HCT116 (cell line): ENCODE measurements around the gene CD99. TPM values are rescaled to one million over a fixed set of nuclear protein-coding genes. Genes with fewer than 3 reads are reported as not detected.

Experiments
- ATAC-seq: fragments of 200-7000 bp; cut with Tn5 transposase; 2 replicates; pipeline ENCODE4 v1.9.1; 2020; ENCODE audit warnings: mild to moderate bottlenecking, moderate library complexity
- BruUV-seq: library from RNA; stranded (reverse); fragments of 400-500 nt; replicated peaks from 2 replicates; lab custom pipeline; 2021; lab: Mats Ljungman, UMichigan
- CTCF ChIA-PET: fragments of 300-600 bp; sonication (Branson Sonifier 250); formaldehyde crosslinking; loops from one replicate; lab custom pipeline; 2021; ENCODE audit warnings: antibody characterized with exemption; lab: Charles Lee
- POLR2A ChIA-PET: fragments of 300-600, 350-600 bp; sonication (Branson Sonifier 250); formaldehyde crosslinking; loops from one replicate; lab custom pipeline; 2021; ENCODE audit warnings: antibody characterized with exemption; lab: Charles Lee
- RAD21 ChIA-PET, 2 experiments: fragments of 300-600 bp; sonication (Branson Sonifier 250); formaldehyde crosslinking; loops; one replicate each; lab custom pipeline; 2023; ENCODE audit warnings: low total read pairs in 2 of 2; ENCODE audit not compliant: uncharacterized antibody in 2 of 2, unreplicated experiment in 2 of 2, low non-redundant PET in 1 of 2; lab: Charles Lee
- DNase-seq: peaks from one replicate; pipeline ENCODE4 v3.0.0-alpha.2; 2010; ENCODE audit warnings: low read depth, low spot score
- H2AFZ ChIP-seq: fragments of 200-600 bp; shearing (Covaris generic), sonication (generic); 2 replicates; pipeline ENCODE4 v1.6.1; 2017; ENCODE audit warnings: low read depth, mixed run types, mixed read lengths, antibody characterized with exemption, low read length; ENCODE audit not compliant: poor library complexity, severe bottlenecking
- H3K27ac ChIP-seq: 2 replicates; pipeline ENCODE4 v1.5.1; 2012; ENCODE audit warnings: low read depth, low read length
- H3K27me3 ChIP-seq: fragments of 200-600 bp; sonication (generic); 2 replicates; pipeline ENCODE4 v1.6.1; 2016; ENCODE audit warnings: mixed run types, low read length, mixed read lengths; ENCODE audit not compliant: insufficient read depth
- H3K36me3 ChIP-seq, 2 experiments: fragments of 200-500 bp in 1 of 2; fragments of 200-600 bp in 1 of 2; sonication (Bioruptor generic) in 1 of 2; sonication (generic) in 1 of 2; 2 replicates each; pipeline versions ENCODE4 v1.5.1 to v1.6.1; 2014 to 2016; ENCODE audit warnings: low read length in 2 of 2, inconsistent platforms in 1 of 2, mixed read lengths in 1 of 2, mixed run types in 1 of 2; ENCODE audit not compliant: insufficient read depth in 2 of 2, control insufficient read depth in 1 of 2
- H3K4me1 ChIP-seq, 2 experiments: fragments of 200-600 bp in 1 of 2; sonication (generic) in 1 of 2; 2 replicates each; pipeline versions ENCODE4 v1.5.1 to v1.6.1; 2012 to 2017; ENCODE audit warnings: low read length in 2 of 2, inconsistent platforms in 1 of 2, mild to moderate bottlenecking in 1 of 2, mixed read lengths in 1 of 2, mixed run types in 1 of 2, moderate library complexity in 1 of 2; ENCODE audit not compliant: insufficient read depth in 2 of 2, control insufficient read depth in 1 of 2
- H3K4me2 ChIP-seq: fragments of 200-600 bp; sonication (generic); 2 replicates; pipeline ENCODE4 v1.6.1; 2017; ENCODE audit warnings: mixed run types, low read length, mixed read lengths
- H3K4me3 ChIP-seq, 2 experiments: fragments of 200-600 bp in 1 of 2; sonication (generic) in 1 of 2; replicated peaks in 1 of 2; 2 replicates each; pipeline ENCODE4 v1.5.1; 2011 to 2016; ENCODE audit warnings: low read length in 2 of 2, control low read depth in 1 of 2, low read depth in 1 of 2, mild to moderate bottlenecking in 1 of 2, mixed read lengths in 1 of 2, mixed run types in 1 of 2
- H3K79me2 ChIP-seq: fragments of 200-600 bp; sonication (generic); 2 replicates; pipeline ENCODE4 v1.6.1; 2017; ENCODE audit warnings: mild to moderate bottlenecking, mixed run types, low read length, moderate library complexity, mixed read lengths; ENCODE audit not compliant: insufficient read depth
- H3K9ac ChIP-seq: fragments of 200-600 bp; sonication (generic); 2 replicates; pipeline ENCODE4 v1.6.1; 2016; ENCODE audit warnings: low read length, mixed read lengths
- H3K9me2 ChIP-seq: fragments of 200-600 bp; sonication (generic), shearing (Covaris generic); 2 replicates; pipeline ENCODE4 v1.6.1; 2017; ENCODE audit warnings: mixed run types, mild to moderate bottlenecking, moderate library complexity; ENCODE audit not compliant: insufficient read depth
- H3K9me3 ChIP-seq, 2 experiments: fragments of 200-500 bp in 1 of 2; fragments of 200-600 bp in 1 of 2; sonication (Bioruptor generic) in 1 of 2; sonication (generic) in 1 of 2; 2 replicates each; pipeline ENCODE4 v1.6.1; 2014 to 2017; ENCODE audit warnings: low read length in 2 of 2, mixed read lengths in 2 of 2, inconsistent platforms in 1 of 2, low read depth in 1 of 2, mild to moderate bottlenecking in 1 of 2, mixed run types in 1 of 2, moderate library complexity in 1 of 2; ENCODE audit not compliant: control insufficient read depth in 1 of 2, insufficient read depth in 1 of 2
- H4K20me1 ChIP-seq: fragments of 200-600 bp; sonication (generic), shearing (Covaris generic); 2 replicates; pipeline ENCODE4 v1.6.1; 2017; ENCODE audit warnings: mixed run types, mild to moderate bottlenecking, moderate library complexity; ENCODE audit not compliant: insufficient read depth
- CBX3 ChIP-seq: IDR thresholded peaks from 2 replicates; pipeline ENCODE4 v1.6.1; 2012; ENCODE audit warnings: low read depth
- CEBPB ChIP-seq: IDR thresholded peaks from 2 replicates; pipeline ENCODE4 v1.6.1; 2012; ENCODE audit warnings: low read depth
- ELF1 ChIP-seq: IDR thresholded peaks from 2 replicates; pipeline ENCODE4 v1.6.1; 2012; ENCODE audit warnings: low read depth, borderline replicate concordance
- EZH2 ChIP-seq: fragments of 200-600 bp; sonication (generic); IDR thresholded peaks from 2 replicates; pipeline ENCODE4 v1.6.1; 2017; ENCODE audit warnings: antibody characterized with exemption, mixed run types
- EZH2phosphoT487 ChIP-seq: fragments of 200-600 bp; IDR thresholded peaks from 2 replicates; pipeline ENCODE4 v1.6.1; 2018; ENCODE audit warnings: antibody characterized with exemption, borderline replicate concordance
- FOSL1 ChIP-seq: IDR thresholded peaks from 2 replicates; pipeline ENCODE4 v1.6.1; 2012; ENCODE audit warnings: low read depth
- JUND ChIP-seq: IDR thresholded peaks from 2 replicates; pipeline ENCODE4 v1.6.1; 2012
- POLR2A ChIP-seq: IDR thresholded peaks from 2 replicates; pipeline ENCODE4 v1.7.0; 2011; ENCODE audit warnings: borderline replicate concordance; ENCODE audit not compliant: insufficient read depth, insufficient read length; ENCODE audit errors: extremely low read depth
- POLR2AphosphoS5 ChIP-seq: IDR thresholded peaks from 2 replicates; pipeline ENCODE4 v1.6.1; 2011; ENCODE audit warnings: mild to moderate bottlenecking, low read depth, low read length, moderate library complexity
- RAD21 ChIP-seq: IDR thresholded peaks from 2 replicates; pipeline ENCODE4 v1.6.1; 2012; ENCODE audit warnings: low read depth, mild to moderate bottlenecking
- REST ChIP-seq: IDR thresholded peaks from 2 replicates; pipeline ENCODE4 v1.6.1; 2012; ENCODE audit warnings: low read depth
- SIN3A ChIP-seq: IDR thresholded peaks from 2 replicates; pipeline ENCODE4 v1.6.1; 2012; ENCODE audit warnings: low read depth
- SP1 ChIP-seq: IDR thresholded peaks from 2 replicates; pipeline ENCODE4 v1.6.1; 2012; ENCODE audit warnings: low read depth
- SRF ChIP-seq: IDR thresholded peaks from 2 replicates; pipeline ENCODE4 v1.6.1; 2012; ENCODE audit warnings: low read depth
- TCF7L2 ChIP-seq: IDR thresholded peaks from 2 replicates; pipeline ENCODE4 v1.7.0; 2011; ENCODE audit warnings: borderline replicate concordance, inconsistent platforms; ENCODE audit not compliant: insufficient read depth, insufficient read length; ENCODE audit errors: extremely low read depth
- YY1 ChIP-seq: IDR thresholded peaks from 2 replicates; pipeline ENCODE4 v1.6.1; 2011; ENCODE audit warnings: low read length, low read depth, moderate library complexity, mild to moderate bottlenecking; ENCODE audit not compliant: insufficient replicate concordance; ENCODE audit errors: extremely low read depth
- ZFX ChIP-seq: fragments of 450-650 bp; IDR thresholded peaks from 2 replicates; pipeline ENCODE4 v1.6.1; 2017
- ZNF274 ChIP-seq: fragments of 200-500 bp; sonication (Bioruptor generic); IDR thresholded peaks from 2 replicates; pipeline ENCODE4 v1.6.1; 2014; ENCODE audit warnings: mild to moderate bottlenecking, low read depth, low read length, inconsistent platforms
- intact Hi-C: fragments of 100-400 bp; cut with micrococcal nuclease; formaldehyde crosslinking; loops from 2 replicates; pipeline ENCODE4 v1.10.0; 2022
- total RNA-seq: library from RNA; stranded (reverse); gene quantifications from one replicate; pipeline ENCODE4 v1.2.1, GENCODE V29; 2021; ENCODE audit not compliant: unreplicated experiment
- TF ChIP-seq, protein P1 (sequence below), 3 experiments: fragments of 200-600 bp in 1 of 3; sonication (generic) in 1 of 3; IDR thresholded peaks in 2 of 3; conservative IDR thresholded peaks in 1 of 3; 2 replicates each; pipeline ENCODE4 v1.5.1; 2012 to 2017; ENCODE audit warnings: low read depth in 2 of 3, low read length in 2 of 3, antibody characterized with exemption in 1 of 3, borderline replicate concordance in 1 of 3, control low read depth in 1 of 3, mild to moderate bottlenecking in 1 of 3, mixed read lengths in 1 of 3, mixed run types in 1 of 3, moderate library complexity in 1 of 3; ENCODE audit not compliant: insufficient read depth in 1 of 3
- TF ChIP-seq, protein P2 (sequence below): IDR thresholded peaks from 2 replicates; pipeline ENCODE4 v1.6.1; 2011; ENCODE audit warnings: mild to moderate bottlenecking, low read length, moderate library complexity; ENCODE audit not compliant: insufficient replicate concordance; ENCODE audit errors: extremely low read depth

CD99 gene
- total RNA-seq, 1 experiment from 2014 or later = 59.6 TPM

DNA sequence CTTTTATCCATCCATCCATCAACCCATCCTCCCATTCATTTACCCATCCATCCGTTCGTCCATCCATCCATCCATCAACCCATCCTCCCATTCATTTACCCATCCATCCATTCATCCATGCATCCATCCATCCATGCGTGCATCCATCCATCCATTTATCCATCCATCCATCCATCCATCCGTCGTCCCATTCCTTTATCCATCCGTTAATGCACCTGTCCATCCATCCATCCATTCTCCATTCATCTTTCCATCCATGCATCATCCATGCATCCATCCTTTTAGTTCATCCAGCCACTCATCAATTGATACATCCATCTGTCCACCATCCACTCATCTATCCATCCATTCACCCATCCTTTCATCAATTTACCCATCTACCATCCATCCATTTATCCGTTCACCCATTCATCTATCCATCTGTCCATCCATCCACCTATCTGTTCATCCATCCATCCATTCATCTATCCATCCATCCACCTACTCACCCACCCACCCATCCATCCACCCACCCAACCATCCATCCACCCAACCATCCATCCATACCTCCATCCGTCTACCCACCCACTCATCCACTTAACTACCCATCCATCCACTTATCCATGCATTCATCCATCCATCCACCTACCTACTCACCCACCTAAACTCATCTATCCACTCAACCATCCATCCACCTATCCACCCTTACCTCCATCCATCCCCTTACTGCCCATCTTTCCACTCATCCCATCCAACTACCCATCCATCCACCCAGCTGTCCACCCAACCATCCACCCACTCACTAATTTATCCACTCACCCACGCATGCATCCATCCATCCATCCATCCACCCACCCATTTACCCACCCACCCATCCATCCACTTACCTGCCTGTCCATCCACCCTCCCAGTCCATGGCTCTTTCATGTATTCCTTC, 9.6 kb downstream of the CD99 start:
- no peak overlapping the region for H3K4me3 ChIP-seq
- intact Hi-C loops = no loop called here
- H3K9ac ChIP-seq = no peak overlapping the region
- H3K79me2 ChIP-seq = peaks cover 29% of the 10 kb centered on the region
- RAD21 ChIA-PET = no interaction called here
- TF ChIP-seq ZNF274 (no peak), POLR2A (no peak), SIN3A (no peak), ZFX (no peak), FOSL1 (no peak), RAD21 (no peak), EZH2 (no peak), REST (no peak), YY1 (no peak), SP1 (no peak), SRF (no peak), TCF7L2 (no peak), EZH2phosphoT487 (no peak), CBX3 (no peak), JUND (no peak), POLR2AphosphoS5 (no peak), ELF1 (no peak), CEBPB (no peak)
- TF ChIP-seq, protein P1, sequence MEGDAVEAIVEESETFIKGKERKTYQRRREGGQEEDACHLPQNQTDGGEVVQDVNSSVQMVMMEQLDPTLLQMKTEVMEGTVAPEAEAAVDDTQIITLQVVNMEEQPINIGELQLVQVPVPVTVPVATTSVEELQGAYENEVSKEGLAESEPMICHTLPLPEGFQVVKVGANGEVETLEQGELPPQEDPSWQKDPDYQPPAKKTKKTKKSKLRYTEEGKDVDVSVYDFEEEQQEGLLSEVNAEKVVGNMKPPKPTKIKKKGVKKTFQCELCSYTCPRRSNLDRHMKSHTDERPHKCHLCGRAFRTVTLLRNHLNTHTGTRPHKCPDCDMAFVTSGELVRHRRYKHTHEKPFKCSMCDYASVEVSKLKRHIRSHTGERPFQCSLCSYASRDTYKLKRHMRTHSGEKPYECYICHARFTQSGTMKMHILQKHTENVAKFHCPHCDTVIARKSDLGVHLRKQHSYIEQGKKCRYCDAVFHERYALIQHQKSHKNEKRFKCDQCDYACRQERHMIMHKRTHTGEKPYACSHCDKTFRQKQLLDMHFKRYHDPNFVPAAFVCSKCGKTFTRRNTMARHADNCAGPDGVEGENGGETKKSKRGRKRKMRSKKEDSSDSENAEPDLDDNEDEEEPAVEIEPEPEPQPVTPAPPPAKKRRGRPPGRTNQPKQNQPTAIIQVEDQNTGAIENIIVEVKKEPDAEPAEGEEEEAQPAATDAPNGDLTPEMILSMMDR (IDR thresholded peaks at IDR 0.05 in 2 of 3, conservative IDR thresholded peaks at IDR 0.05 in 1 of 3; ENCODE audit: borderline replicate concordance in 1 of 3, insufficient read depth in 1 of 3, low read depth in 2 of 3, low read length in 2 of 3) = no peak
- TF ChIP-seq, protein P2, sequence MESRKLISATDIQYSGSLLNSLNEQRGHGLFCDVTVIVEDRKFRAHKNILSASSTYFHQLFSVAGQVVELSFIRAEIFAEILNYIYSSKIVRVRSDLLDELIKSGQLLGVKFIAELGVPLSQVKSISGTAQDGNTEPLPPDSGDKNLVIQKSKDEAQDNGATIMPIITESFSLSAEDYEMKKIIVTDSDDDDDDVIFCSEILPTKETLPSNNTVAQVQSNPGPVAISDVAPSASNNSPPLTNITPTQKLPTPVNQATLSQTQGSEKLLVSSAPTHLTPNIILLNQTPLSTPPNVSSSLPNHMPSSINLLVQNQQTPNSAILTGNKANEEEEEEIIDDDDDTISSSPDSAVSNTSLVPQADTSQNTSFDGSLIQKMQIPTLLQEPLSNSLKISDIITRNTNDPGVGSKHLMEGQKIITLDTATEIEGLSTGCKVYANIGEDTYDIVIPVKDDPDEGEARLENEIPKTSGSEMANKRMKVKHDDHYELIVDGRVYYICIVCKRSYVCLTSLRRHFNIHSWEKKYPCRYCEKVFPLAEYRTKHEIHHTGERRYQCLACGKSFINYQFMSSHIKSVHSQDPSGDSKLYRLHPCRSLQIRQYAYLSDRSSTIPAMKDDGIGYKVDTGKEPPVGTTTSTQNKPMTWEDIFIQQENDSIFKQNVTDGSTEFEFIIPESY = no peak
- TF ChIP-seq, all 23 proteins: peak for 0
- no peaks in the 10 kb centered on the region for H3K9me2 ChIP-seq
- H3K36me3 ChIP-seq = no peaks in the 10 kb centered on the region
- no peaks in the 10 kb centered on the region for H3K9me3 ChIP-seq
- ChIA-PET POLR2A (no interaction called here), CTCF (no interaction called here)
- H3K4me1 ChIP-seq = peaks cover 0 to 29% of the 10 kb centered on the region in 2 experiments; a peak in 2 of 4 replicates
- ATAC-seq (no peak), DNase-seq (no peak)
- no TSS peak for BruUV-seq
- H3K4me2 ChIP-seq = no peak overlapping the region
- H4K20me1 ChIP-seq = no peaks in the 10 kb centered on the region
- H2AFZ ChIP-seq = no peak overlapping the region
- no peaks in the 10 kb centered on the region for H3K27me3 ChIP-seq
- no peak overlapping the region for H3K27ac ChIP-seq
